ENCODE data around the gene PIGK. TPM values are rescaled to one million over a fixed set of nuclear protein-coding genes. Genes with fewer than 3 reads are reported as not detected.

PIGK gene
- 40.9 and 48.4 TPM in 2 replicates for total RNA-seq

GRCh38 chr1:77219166-77219887, at the start of gene PIGK:
Gene PIGK, minus strand, starts transcription at chr1:77219430. Its CDS starts 28 bp downstream, at chr1:77219402.

Other genes with a start within 250 kb of the PIGK start
- gene AK5, start 62.6 kb upstream of the PIGK start, total RNA-seq = 45.2 and 49.5 TPM in 2 replicates